ENCODE results near the gene TAF1B. TPM values are rescaled to one million over a fixed set of nuclear protein-coding genes. Genes with fewer than 3 reads are reported as not detected.
A peak's percentile ranks its signal among the peaks of the same experiment; 100 is the strongest.

The TAF1B gene
- total RNA-seq, 3 donors from 2014 or later = 9.4 to 14.1 (median 13.2) TPM

DNA sequence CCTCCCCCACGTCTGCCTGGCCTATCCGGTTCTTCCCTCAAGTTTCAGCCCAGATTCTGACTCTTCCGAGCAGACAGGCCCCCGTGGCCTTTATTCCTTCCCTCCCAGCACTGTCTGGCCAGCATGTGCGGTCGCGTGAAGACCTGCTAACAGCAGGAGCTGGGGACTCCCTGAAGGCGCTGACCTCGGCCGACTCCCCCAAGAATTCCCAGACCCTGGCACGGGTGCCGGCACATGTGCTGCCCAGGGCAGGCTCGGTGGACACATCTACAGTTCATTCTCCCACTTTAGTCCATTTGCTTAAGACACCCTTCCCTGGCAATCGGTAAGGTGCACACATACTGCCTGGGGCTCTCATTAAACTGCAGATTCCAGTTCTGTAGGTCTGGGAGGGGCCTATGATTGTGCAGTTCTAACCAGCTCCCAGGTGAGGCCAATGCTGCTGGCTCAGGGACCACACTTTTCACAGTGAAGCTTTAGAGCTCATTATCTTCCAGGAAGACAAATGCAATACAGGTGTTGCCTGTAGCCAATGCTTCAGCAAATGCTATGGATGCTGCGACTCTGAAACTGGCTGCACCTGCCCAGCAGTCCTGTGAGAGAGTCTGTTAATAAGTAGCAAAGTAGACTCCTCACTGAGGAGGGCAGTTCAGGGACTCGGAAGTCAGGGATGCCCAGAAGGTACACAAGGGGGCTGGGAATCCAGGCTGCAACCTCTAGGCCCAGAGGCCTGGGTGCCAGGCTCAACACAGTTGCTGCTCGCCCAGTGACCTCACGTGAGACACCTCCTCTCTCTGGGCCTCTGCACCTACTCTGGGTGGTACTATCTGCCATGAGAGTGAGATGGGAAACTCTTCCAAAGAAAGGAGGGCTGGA, 45.4 kb upstream of the TAF1B start:
- Histone ChIP-seq H3K4me1 (ENCODE audit: low read depth) (peaks cover 37% of the 10 kb centered on the region), H3K4me3 (no peak overlapping the region), H3K36me3 (ENCODE audit: low read depth) (no peaks in the 10 kb centered on the region), H3K9me3 (no peaks in the 10 kb centered on the region)
- ATAC-seq = peak; percentile 57
- intact Hi-C loops (cut with DNase I, micrococcal nuclease) = no loop called here
- no peak for TF ChIP-seq CTCF (IDR thresholded peaks at IDR 0.05)
- no peak for DNase-seq

DNA sequence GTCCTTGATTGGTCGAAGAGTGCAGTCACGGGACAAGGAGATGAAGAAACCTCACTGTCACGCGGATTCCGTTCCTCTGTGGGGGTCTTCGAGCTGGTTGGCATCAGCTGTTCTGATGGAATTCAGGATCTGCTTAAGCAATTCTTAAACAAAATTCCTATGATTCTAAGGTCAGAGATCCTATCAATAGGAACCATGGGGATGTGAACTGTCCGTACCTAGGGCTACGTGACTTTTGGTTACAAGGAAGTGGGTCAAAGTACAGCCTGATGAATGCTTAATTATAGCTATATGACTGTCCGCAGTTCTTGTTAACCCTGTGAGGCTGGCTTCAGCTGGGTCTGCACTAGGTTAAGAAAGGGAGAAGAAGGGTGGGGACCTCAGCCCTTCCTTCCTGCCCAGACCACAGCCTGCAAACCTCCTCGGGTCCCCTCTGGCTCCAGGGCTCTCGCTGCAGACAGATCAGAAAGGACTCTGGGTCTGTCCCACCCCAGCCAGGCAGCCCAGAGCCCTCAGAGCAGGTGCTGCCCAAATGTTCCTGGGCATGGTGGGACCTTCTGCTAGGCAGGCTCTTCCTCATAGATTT, 44.2 kb upstream of the TAF1B start:
- peak; percentile 76 for ATAC-seq
- intact Hi-C loops (cut with DNase I, micrococcal nuclease) = no loop called here
- Histone ChIP-seq H3K4me3 (no peak overlapping the region), H3K4me1 (ENCODE audit: low read depth) (peaks cover 40% of the 10 kb centered on the region), H3K36me3 (ENCODE audit: low read depth) (no peaks in the 10 kb centered on the region), H3K9me3 (no peaks in the 10 kb centered on the region)
- peak in 1 of 3 donors; percentile 18 for DNase-seq
- no peak for TF ChIP-seq CTCF (IDR thresholded peaks at IDR 0.05)

DNA sequence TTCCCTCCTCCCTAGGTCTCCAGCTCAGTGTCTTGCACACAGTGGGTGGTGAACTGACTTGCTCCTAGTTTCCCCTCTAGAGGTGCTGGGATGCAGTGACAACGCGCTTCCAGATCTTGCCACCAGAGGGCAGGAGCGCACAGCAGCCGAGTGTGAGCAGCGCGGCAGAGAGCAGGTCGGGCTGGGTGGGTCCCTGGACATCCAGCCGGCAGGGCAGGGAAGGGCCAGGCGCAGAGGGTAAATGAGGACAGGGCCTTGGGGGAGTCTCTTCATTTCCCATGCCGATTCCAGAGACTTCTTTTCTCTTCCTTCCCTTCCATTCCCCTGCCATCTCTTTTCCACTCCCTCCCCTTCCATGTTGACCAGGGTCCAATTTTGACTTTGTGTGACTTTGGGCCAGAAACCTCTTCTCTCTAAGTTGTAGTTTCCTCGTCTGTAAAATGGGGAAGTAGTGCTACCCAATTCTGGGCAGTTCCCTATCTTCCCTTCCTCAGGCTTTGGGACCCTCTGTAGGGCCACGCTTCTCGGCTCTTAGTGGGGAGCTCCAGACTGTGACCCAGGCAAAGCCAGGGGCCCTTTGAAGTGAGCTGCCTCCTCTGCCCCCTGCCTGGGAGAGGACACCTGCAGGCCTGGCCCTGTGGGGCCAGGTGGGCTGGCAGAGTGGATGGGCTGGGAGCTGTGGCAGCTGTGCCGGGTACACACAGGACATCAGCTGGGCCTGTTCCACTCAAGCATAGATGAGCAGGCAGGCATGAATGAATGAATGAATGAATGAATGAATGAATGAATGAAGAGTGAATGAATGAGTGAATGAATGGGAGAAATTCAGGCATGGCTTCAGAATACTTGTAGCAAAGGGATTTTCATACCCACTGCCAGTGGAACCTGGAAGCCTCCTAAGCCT, 43.3 kb upstream of the TAF1B start:
- H3K4me1 ChIP-seq (ENCODE audit: low read depth) = peaks cover 40% of the 10 kb centered on the region
- H3K4me3 ChIP-seq = no peak overlapping the region
- no peaks in the 10 kb centered on the region for H3K9me3 ChIP-seq
- peak; percentile 90 to 95 (median 94) for DNase-seq
- peak; percentile 96 for TF ChIP-seq CTCF (IDR thresholded peaks at IDR 0.05)
- peak; percentile 87 for ATAC-seq
- no peaks in the 10 kb centered on the region for H3K36me3 ChIP-seq (ENCODE audit: low read depth)
- intact Hi-C loops (cut with DNase I, micrococcal nuclease) = no loop called here

GRCh38 chr2:9800639-9800974, 42.7 kb upstream of the TAF1B start:
- no peaks in the 10 kb centered on the region for H3K36me3 ChIP-seq (ENCODE audit: low read depth)
- H3K9me3 ChIP-seq = no peaks in the 10 kb centered on the region
- intact Hi-C loops (cut with DNase I, micrococcal nuclease) = no loop called here
- H3K4me3 ChIP-seq = no peak overlapping the region
- peaks cover 40% of the 10 kb centered on the region for H3K4me1 ChIP-seq (ENCODE audit: low read depth)
- no peak for DNase-seq
- TF ChIP-seq CTCF (IDR thresholded peaks at IDR 0.05) = no peak
- no peak for ATAC-seq

DNA sequence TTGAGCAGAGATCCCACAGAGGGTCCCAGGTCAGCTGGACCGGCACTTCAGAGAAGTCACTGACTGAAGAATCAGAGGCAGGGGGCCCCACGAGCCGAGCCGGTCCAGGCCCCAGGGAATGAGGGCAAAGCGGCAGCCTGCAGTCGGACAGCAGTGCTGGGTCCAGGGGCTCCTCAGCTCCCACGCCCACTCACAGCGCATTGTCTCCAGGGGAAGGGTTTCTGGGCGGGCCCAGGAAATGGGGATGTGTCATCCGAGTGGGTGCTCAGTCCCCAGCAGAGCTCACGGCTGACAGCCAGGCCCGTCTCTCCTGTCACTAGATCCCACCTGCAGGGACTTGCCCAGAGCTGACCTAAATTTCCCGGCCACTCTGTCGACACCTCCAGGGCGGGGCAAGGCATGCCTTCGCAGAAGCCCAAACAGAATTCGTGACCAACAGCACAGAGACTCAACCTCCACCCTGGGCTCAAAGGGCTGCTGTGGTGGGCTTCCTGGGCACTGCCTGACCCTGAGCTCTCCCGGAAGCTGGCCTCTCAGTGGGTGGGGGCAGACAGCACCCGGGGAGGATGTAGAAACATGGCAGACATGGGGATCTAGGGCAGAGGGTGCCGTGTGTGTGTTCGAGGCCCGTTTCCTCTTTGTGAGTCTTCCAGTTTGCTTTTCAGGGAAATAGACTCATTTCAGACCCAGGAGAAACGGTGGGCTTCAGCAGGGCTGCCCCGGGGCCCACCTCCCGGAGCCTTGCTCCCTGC, 42.1 kb upstream of the TAF1B start:
- intact Hi-C loops (cut with DNase I, micrococcal nuclease) = no loop called here
- ATAC-seq (no peak), DNase-seq (no peak)
- Histone ChIP-seq H3K4me1 (ENCODE audit: low read depth) (peaks cover 40% of the 10 kb centered on the region), H3K4me3 (no peak overlapping the region), H3K9me3 (no peaks in the 10 kb centered on the region), H3K36me3 (ENCODE audit: low read depth) (no peaks in the 10 kb centered on the region)
- TF ChIP-seq CTCF (IDR thresholded peaks at IDR 0.05) = no peak
